Breast epithelium (tissue), 3 donors: ENCODE data around the gene MEIS3.

Experiments
- POLR2A ChIP-seq: fragments of 450-650 bp; IDR thresholded peaks from one replicate; pipeline ENCODE4 v1.6.1; 2016; ENCODE audit warnings: antibody characterized with exemption, mild to moderate bottlenecking, moderate library complexity
- POLR2AphosphoS5 ChIP-seq, 3 donors: sonication (generic); formaldehyde crosslinking; IDR thresholded peaks; one replicate each; pipeline ENCODE4 v1.6.1; 2017; ENCODE audit warnings: antibody characterized with exemption in 3 of 3
- TF ChIP-seq, protein P1 (sequence below), 3 donors: fragments of 450-650 bp; IDR thresholded peaks; one replicate each; pipeline ENCODE4 v1.5.1; 2016 to 2017; ENCODE audit warnings: antibody characterized with exemption in 3 of 3, mild to moderate bottlenecking in 3 of 3, moderate library complexity in 3 of 3

DNA sequence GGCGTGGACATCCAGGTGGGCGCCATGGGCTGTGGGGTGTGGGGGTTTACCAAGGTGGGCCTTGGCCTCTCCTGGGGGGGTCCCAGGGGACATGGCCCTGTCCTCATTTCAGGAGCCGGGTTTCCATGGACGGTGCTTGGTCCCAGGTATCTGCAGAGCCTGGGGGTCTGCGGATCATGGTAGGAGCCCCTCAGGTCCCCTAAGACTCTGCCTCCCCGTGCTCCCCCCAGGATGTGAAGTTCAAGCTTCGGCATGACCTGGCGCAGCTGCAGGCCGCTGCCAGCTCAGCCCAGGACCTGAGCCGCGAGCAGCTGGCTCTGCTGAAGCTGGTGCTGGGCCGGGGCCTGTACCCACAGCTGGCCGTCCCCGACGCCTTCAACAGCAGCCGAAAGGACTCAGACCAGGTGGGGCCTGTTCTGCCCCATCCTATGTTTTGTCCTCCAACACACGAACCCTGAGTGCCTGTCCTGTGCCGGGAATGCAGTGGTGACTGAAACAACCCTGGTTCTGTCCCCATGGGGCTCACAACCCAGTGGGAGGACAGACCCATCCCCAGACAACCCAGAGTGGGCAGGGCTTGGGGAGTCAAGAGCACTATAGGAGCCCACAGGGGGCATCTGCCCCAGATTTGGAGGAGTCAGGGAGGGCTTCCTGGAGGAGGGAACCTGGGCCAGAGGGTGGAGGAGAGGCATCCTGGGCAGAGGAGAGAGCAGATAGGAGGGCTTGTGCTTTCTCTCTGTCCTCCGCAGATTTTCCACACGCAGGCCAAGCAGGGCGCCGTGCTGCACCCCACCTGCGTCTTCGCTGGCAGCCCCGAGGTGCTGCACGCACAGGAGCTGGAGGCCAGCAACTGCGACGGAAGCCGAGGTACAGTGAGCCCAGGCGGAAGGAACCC, 43.4 kb downstream of the MEIS3 start:
- TF ChIP-seq POLR2A (no peak), POLR2AphosphoS5 (IDR thresholded peaks at IDR 0.05) (no peak)
- TF ChIP-seq, protein P1, sequence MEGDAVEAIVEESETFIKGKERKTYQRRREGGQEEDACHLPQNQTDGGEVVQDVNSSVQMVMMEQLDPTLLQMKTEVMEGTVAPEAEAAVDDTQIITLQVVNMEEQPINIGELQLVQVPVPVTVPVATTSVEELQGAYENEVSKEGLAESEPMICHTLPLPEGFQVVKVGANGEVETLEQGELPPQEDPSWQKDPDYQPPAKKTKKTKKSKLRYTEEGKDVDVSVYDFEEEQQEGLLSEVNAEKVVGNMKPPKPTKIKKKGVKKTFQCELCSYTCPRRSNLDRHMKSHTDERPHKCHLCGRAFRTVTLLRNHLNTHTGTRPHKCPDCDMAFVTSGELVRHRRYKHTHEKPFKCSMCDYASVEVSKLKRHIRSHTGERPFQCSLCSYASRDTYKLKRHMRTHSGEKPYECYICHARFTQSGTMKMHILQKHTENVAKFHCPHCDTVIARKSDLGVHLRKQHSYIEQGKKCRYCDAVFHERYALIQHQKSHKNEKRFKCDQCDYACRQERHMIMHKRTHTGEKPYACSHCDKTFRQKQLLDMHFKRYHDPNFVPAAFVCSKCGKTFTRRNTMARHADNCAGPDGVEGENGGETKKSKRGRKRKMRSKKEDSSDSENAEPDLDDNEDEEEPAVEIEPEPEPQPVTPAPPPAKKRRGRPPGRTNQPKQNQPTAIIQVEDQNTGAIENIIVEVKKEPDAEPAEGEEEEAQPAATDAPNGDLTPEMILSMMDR (IDR thresholded peaks at IDR 0.05): no peak
